Body of pancreas (tissue), 4 donors: Measurements from ENCODE around the gene GMPR2. TPM values are rescaled to one million over a fixed set of nuclear protein-coding genes. Genes with fewer than 3 reads are reported as not detected.
A peak's percentile ranks its signal among the peaks of the same experiment; 100 is the strongest.

Source experiments
- ATAC-seq: fragments of 150-250 bp; one replicate; pipeline ENCODE4 v1.9.1; 2016
- DNase-seq, 4 donors: peaks; one replicate each; pipeline ENCODE4 v3.0.0-alpha.2; 2019
- H3K27ac ChIP-seq, 4 donors: fragments of 200-600 bp; sonication (generic); 1 replicate in 3 of 4; 2 replicates in 1 of 4; pipeline versions ENCODE4 v1.5.1 to v1.6.1; 2016 to 2019; ENCODE audit warnings: mild to moderate bottlenecking in 1 of 4, mixed read lengths in 1 of 4, moderate library complexity in 1 of 4
- H3K27me3 ChIP-seq, 2 donors: fragments of 200-600 bp; sonication (generic); one replicate each; pipeline ENCODE4 v1.6.0; 2016; ENCODE audit warnings: mild to moderate bottlenecking in 1 of 2
- H3K36me3 ChIP-seq, 2 donors: fragments of 200-600 bp; sonication (generic); replicated peaks in 1 of 2; 2 replicates each; pipeline ENCODE4 v1.5.1; 2016; ENCODE audit warnings: low read depth in 2 of 2; ENCODE audit not compliant: insufficient read depth in 1 of 2
- H3K4me1 ChIP-seq: fragments of 200-600 bp; sonication (generic); one replicate; pipeline ENCODE4 v1.6.0; 2016
- H3K4me3 ChIP-seq, 2 donors: fragments of 200-600 bp; sonication (generic); 1 replicate in 1 of 2; 2 replicates in 1 of 2; pipeline ENCODE4 v1.5.1; 2016 to 2019
- H3K9me3 ChIP-seq, 3 donors: fragments of 200-600 bp; sonication (generic); 1 replicate in 2 of 3; 2 replicates in 1 of 3; pipeline ENCODE4 v1.5.1; 2016
- CTCF ChIP-seq, 7 experiments: fragments of 450-650 bp in 4 of 7; fragments of 200-600 bp in 3 of 7; sonication (generic) in 3 of 7; IDR thresholded peaks; one replicate each; pipeline ENCODE4 v1.5.1; 2016 to 2019; ENCODE audit warnings: antibody characterized with exemption in 7 of 7
- POLR2A ChIP-seq, 3 donors: fragments of 450-650 bp; IDR thresholded peaks; one replicate each; pipeline ENCODE4 v1.6.1; 2016; ENCODE audit warnings: antibody characterized with exemption in 3 of 3, mild to moderate bottlenecking in 2 of 3
- WGBS, 2 donors: methylation state at CpG; one replicate each; pipeline ENCODE4 v1.1.5; 2017; 5-methylcytosine and 5-hydroxymethylcytosine counted together
- intact Hi-C: fragments of 100-400 bp; cut with DNase I; formaldehyde crosslinking; loops from one replicate; pipeline ENCODE4 v1.15.1; 2023
- total RNA-seq, 2 donors: library from RNA; depleted of rRNA; stranded (reverse); fragments of >200 nt; gene quantifications; one replicate each; pipeline ENCODE4 v1.1.0, GENCODE V29; 2016

The GMPR2 gene
- total RNA-seq, 2 donors from 2014 or later: 30.9 to 41.9 TPM

DNA sequence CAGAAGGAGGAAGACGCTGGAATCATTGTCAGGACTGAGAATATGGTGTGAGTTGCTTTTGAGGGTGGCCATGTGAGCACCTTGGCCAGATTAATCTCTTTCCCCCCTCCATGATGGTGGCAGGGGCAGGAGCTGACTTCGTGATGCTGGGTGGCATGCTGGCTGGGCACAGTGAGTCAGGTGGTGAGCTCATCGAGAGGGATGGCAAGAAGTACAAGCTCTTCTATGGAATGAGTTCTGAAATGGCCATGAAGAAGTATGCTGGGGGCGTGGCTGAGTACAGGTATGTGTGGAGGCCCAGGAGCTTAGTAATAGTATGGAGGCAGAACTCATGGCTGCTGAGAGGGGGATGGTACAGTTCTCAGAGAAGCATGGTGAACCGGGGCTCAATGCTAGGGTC lies 5.4 kb downstream of the GMPR2 start:
- DNase-seq (no peak), ATAC-seq (no peak)
- H3K27me3 ChIP-seq: no peaks in the 10 kb centered on the region
- no peak overlapping the region for H3K4me3 ChIP-seq
- no peaks in the 10 kb centered on the region for H3K9me3 ChIP-seq
- intact Hi-C loops: no loop called here
- peaks cover 6 to 27% of the 10 kb centered on the region in 2 donors for H3K36me3 ChIP-seq
- 76 to 86% methylated on average over 5 of the region's 5 CpGs for WGBS, 2 donors
- H3K4me1 ChIP-seq: peaks cover 54% of the 10 kb centered on the region
- H3K27ac ChIP-seq: no peak overlapping the region
- TF ChIP-seq POLR2A (IDR thresholded peaks at IDR 0.05) (no peak), CTCF (IDR thresholded peaks at IDR 0.05) (no peak)

DNA sequence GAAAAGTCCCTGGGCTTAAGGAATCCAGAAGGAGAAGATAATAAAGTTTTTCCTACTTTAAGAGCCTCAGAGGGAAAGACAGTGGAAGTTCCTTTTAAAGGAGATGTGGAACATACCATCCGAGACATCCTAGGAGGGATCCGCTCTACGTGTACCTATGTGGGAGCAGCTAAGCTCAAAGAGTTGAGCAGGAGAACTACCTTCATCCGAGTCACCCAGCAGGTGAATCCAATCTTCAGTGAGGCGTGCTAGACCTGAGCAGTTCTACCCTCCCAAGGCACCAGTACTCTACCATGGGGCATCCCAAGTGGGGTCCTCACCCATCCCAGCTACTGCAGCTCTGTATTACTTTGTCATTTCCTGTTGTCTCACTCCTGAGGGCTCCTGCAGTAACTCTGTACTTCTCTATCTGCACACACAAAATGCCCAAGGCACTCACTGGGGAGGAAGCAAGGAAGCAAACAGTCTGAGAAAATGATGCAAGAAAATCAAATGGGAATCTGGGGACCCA lies 5.9 kb downstream of the GMPR2 start:
- 80 to 90% methylated on average over 5 of the region's 5 CpGs for WGBS, 2 donors
- no peak for ATAC-seq
- DNase-seq: no peak
- Histone ChIP-seq H3K36me3 (peaks cover 6 to 27% of the 10 kb centered on the region in 2 donors), H3K27ac (no peak overlapping the region), H3K4me1 (peaks cover 54% of the 10 kb centered on the region), H3K9me3 (no peaks in the 10 kb centered on the region), H3K4me3 (no peak overlapping the region), H3K27me3 (no peaks in the 10 kb centered on the region)
- no peak for TF ChIP-seq POLR2A (IDR thresholded peaks at IDR 0.05)
- no peak for TF ChIP-seq CTCF (IDR thresholded peaks at IDR 0.05)
- intact Hi-C loops: no loop called here

GRCh38 chr14:24240110-24240918 lies 7.6 kb downstream of the GMPR2 start:
- peaks cover 6 to 27% of the 10 kb centered on the region in 2 donors for H3K36me3 ChIP-seq
- peak overlapping the region in 1 of 4 donors; percentile 100 for H3K27ac ChIP-seq

GRCh38 chr14:24241829-24242443 lies 9.2 kb downstream of the GMPR2 start:
- Histone ChIP-seq H3K27me3 (no peaks in the 10 kb centered on the region), H3K4me1 (peaks cover 39% of the 10 kb centered on the region), H3K4me3 (peak overlapping the region; percentile 30 to 49), H3K36me3 (peaks cover 6 to 22% of the 10 kb centered on the region in 2 donors), H3K9me3 (no peaks in the 10 kb centered on the region), H3K27ac (peak overlapping the region; percentile 92 to 100 (median 96))
- TF ChIP-seq CTCF (IDR thresholded peaks at IDR 0.05) (peak; percentile 55 to 87 (median 78)), POLR2A (IDR thresholded peaks at IDR 0.05) (no peak)
- ATAC-seq: peak; percentile 91
- DNase-seq: peak; percentile 93 to 96 (median 96)
- WGBS, 2 donors: 0 to 2% methylated on average over 19 to 38 of the region's 39 CpGs
- intact Hi-C loops: no loop called here

More at GRCh38 chr14:24240110-24240918, 7.6 kb downstream of the GMPR2 start:
- Histone ChIP-seq H3K4me1 (peaks cover 39% of the 10 kb centered on the region), H3K27me3 (no peaks in the 10 kb centered on the region), H3K9me3 (no peaks in the 10 kb centered on the region), H3K4me3 (no peak overlapping the region)
- DNase-seq (peak in 1 of 4 donors; percentile 13), ATAC-seq (no peak)
- TF ChIP-seq CTCF (IDR thresholded peaks at IDR 0.05) (no peak), POLR2A (IDR thresholded peaks at IDR 0.05) (no peak)
- 64 to 81% methylated on average over 9 of the region's 9 CpGs for WGBS, 2 donors
- intact Hi-C loops: no loop called here
